Left lung (tissue), 10 donors: ENCODE results near the gene SERPINA1. TPM values are rescaled to one million over a fixed set of nuclear protein-coding genes. Genes with fewer than 3 reads are reported as not detected.
"Not testable (repeated sequence)": the region's sequence is repeated elsewhere in the genome, so short reads cannot be mapped to it uniquely, and the experiment has no call there.

Experiments
- ATAC-seq: fragments of 200-7000 bp; cut with Tn5 transposase; one replicate; pipeline ENCODE4 v1.9.1; 2020; ENCODE audit warnings: moderate library complexity
- DNase-seq, 4 donors: peaks; one replicate each; pipeline ENCODE4 v3.0.0-alpha.2; 2013 to 2020
- H3K27ac ChIP-seq, 2 donors: fragments of 200-600 bp; sonication (generic) in 1 of 2; one replicate each; pipeline versions ENCODE4 v1.5.0 to v1.8.0; 2020 to 2021
- H3K27me3 ChIP-seq, 2 donors: fragments of 200-600 bp; sonication (generic) in 1 of 2; one replicate each; pipeline versions ENCODE4 v1.5.0 to v1.8.0; 2020 to 2021
- H3K36me3 ChIP-seq, 2 donors: fragments of 200-600 bp; sonication (generic) in 1 of 2; one replicate each; pipeline versions ENCODE4 v1.5.0 to v1.8.0; 2020 to 2021
- H3K4me1 ChIP-seq, 2 donors: fragments of 200-600 bp; one replicate each; pipeline ENCODE4 v1.8.0; 2021
- H3K4me3 ChIP-seq, 2 donors: fragments of 200-600 bp; sonication (generic) in 1 of 2; one replicate each; pipeline versions ENCODE4 v1.5.0 to v1.8.0; 2020 to 2021; ENCODE audit warnings: mild to moderate bottlenecking in 1 of 2
- H3K9me3 ChIP-seq, 2 donors: fragments of 200-600 bp; sonication (generic) in 1 of 2; one replicate each; pipeline versions ENCODE4 v1.5.0 to v1.8.0; 2020 to 2021
- CTCF ChIP-seq, 2 donors: fragments of 200-600 bp; sonication (generic) in 1 of 2; IDR thresholded peaks; one replicate each; pipeline versions ENCODE4 v1.5.0 to v1.8.0; 2021; ENCODE audit warnings: antibody characterized with exemption in 2 of 2
- intact Hi-C, 2 donors: fragments of 100-400 bp; cut with DNase I; formaldehyde crosslinking; loops; one replicate each; pipeline versions ENCODE4 v1.11.2 to v1.14.2; 2022
- polyA plus RNA-seq, 6 donors: library from polyadenylated mRNA; unstranded; fragments of 120-200 nt; gene quantifications; one replicate each; pipeline ENCODE4 v1.2.1, GENCODE V29; 2013; ENCODE audit not compliant: insufficient read length in 6 of 6
- total RNA-seq, 2 donors: library from RNA; stranded (reverse); fragmentation: NEBNext Ultra II Directional; extraction: Animal tissue kit (Norgen Biotek cat#: 25700); gene quantifications; one replicate each; pipeline ENCODE4 v1.2.1, GENCODE V29; 2021
- donor health status: DM: no; HTN: yes; CAD: no.
- donor health status: DM: no; HTN: no; CAD: no.

SERPINA1 gene
- total and polyA plus RNA-seq, 8 donors, result 5.1 to 1,514 (median 8.5) TPM

- H3K9me3 ChIP-seq, result no peaks in the 10 kb centered on the region
- H3K27ac ChIP-seq, result no peak overlapping the region
- intact Hi-C loops, result loop anchor here in 1 of 2 donors (10.0 kb wide), 1 partner anchor 130 kb away; no protein-coding TSS in a partner anchor
- H3K4me3 ChIP-seq, result no peak overlapping the region
- DNase-seq (no peak), ATAC-seq (no peak)
- H3K36me3 ChIP-seq, result no peaks in the 10 kb centered on the region
- peaks cover 0 to 24% of the 10 kb centered on the region in 2 donors for H3K27me3 ChIP-seq
- H3K4me1 ChIP-seq, result no peaks in the 10 kb centered on the region
- no peak for TF ChIP-seq CTCF (IDR thresholded peaks at IDR 0.05)
These were observed 33.7 kb downstream of the SERPINA1 start for GRCh38 chr14:94354638-94355185.

GRCh38 chr14:94354190-94354589 is 34.2 kb downstream of the SERPINA1 start:
- not testable (repeated sequence) for H3K4me3 ChIP-seq, H3K4me1 ChIP-seq, DNase-seq, H3K9me3 ChIP-seq, H3K36me3 ChIP-seq, ATAC-seq, H3K27ac ChIP-seq
- intact Hi-C loops, result loop anchor here in 1 of 2 donors (10.0 kb wide), 1 partner anchor 131 kb away; no protein-coding TSS in a partner anchor
- peaks cover 0 to 27% of the 10 kb centered on the region in 2 donors for H3K27me3 ChIP-seq

GRCh38 chr14:94349276-94349675 is 39.1 kb downstream of the SERPINA1 start:
- intact Hi-C loops, result no loop called here
- no peak for ATAC-seq
- Histone ChIP-seq H3K36me3 (no peaks in the 10 kb centered on the region), H3K4me1 (no peaks in the 10 kb centered on the region), H3K4me3 (no peak overlapping the region), H3K9me3 (no peaks in the 10 kb centered on the region), H3K27ac (no peak overlapping the region), H3K27me3 (peaks cover 0 to 21% of the 10 kb centered on the region in 2 donors)
- DNase-seq, result no peak
- no peak for TF ChIP-seq CTCF (IDR thresholded peaks at IDR 0.05)

- no peak for ATAC-seq
- H3K36me3 ChIP-seq, result no peaks in the 10 kb centered on the region
These were observed 39.6 kb downstream of the SERPINA1 start for GRCh38 chr14:94348836-94349235.

GRCh38 chr14:94346841-94347240 is 41.6 kb downstream of the SERPINA1 start:
- no peak overlapping the region for H3K4me3 ChIP-seq
- no peak for DNase-seq
- intact Hi-C loops, result no loop called here
- H3K36me3 ChIP-seq, result no peaks in the 10 kb centered on the region
- ATAC-seq, result no peak
- H3K9me3 ChIP-seq, result no peaks in the 10 kb centered on the region
- TF ChIP-seq CTCF (IDR thresholded peaks at IDR 0.05), result no peak
- H3K4me1 ChIP-seq, result peaks cover 4 to 10% of the 10 kb centered on the region in 2 donors
- no peak overlapping the region for H3K27ac ChIP-seq
- peaks cover 0 to 12% of the 10 kb centered on the region in 2 donors for H3K27me3 ChIP-seq

More at GRCh38 chr14:94348836-94349235, 39.6 kb downstream of the SERPINA1 start:
- no peak overlapping the region for H3K4me3 ChIP-seq
- intact Hi-C loops, result no loop called here
- H3K27ac ChIP-seq, result no peak overlapping the region
- no peaks in the 10 kb centered on the region for H3K9me3 ChIP-seq
- TF ChIP-seq CTCF (IDR thresholded peaks at IDR 0.05), result no peak
- peaks cover 0 to 16% of the 10 kb centered on the region in 2 donors for H3K27me3 ChIP-seq
- H3K4me1 ChIP-seq, result no peaks in the 10 kb centered on the region
- no peak for DNase-seq

DNA sequence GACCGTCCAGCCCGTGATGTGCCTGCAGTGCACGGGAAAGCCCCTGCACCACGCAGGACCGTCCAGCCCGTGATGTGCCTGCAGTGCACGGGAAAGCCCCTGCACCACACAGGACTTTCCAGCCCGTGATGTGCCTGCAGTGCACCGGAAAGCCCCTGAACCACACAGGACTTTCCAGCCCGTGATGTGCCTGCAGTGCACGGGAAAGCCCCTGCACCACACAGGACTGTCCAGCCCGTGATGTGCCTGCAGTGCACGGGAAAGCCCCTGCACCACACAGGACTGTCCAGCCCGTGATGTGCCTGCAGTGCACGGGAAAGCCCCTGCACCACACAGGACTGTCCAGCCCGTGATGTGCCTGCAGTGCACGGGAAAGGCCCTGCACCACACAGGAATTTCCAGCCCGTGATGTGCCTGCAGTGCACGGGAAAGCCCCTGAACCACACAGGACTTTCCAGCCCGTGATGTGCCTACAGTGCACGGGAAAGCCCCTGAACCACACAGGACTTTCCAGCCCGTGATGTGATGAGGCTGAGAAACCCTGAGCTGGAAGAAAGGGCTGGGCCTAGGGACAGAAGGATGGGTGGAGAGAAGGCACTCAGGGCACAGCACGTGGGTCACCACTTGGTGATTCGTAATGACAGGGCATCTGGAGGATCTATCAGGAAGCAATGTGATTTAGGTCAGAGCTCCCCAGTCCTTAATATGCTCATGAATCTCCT is 42.2 kb downstream of the SERPINA1 start:
- H3K27me3 ChIP-seq, result peaks cover 0 to 12% of the 10 kb centered on the region in 2 donors
- H3K9me3 ChIP-seq, H3K36me3 ChIP-seq, H3K4me3 ChIP-seq, ATAC-seq, DNase-seq, intact Hi-C loops, H3K27ac ChIP-seq: not testable (repeated sequence)
- peaks cover 4 to 14% of the 10 kb centered on the region in 2 donors for H3K4me1 ChIP-seq
